Epithelial cell of proximal tubule (primary cell): ENCODE measurements around the gene PRKCE. TPM values are rescaled to one million over a fixed set of nuclear protein-coding genes. Genes with fewer than 3 reads are reported as not detected.
"Not testable (repeated sequence)": the region's sequence is repeated elsewhere in the genome, so short reads cannot be mapped to it uniquely, and the experiment has no call there.

Experiments used
- DNase-seq: peaks from one replicate; pipeline ENCODE4 v3.0.0-alpha.2; 2011; ENCODE audit warnings: low read depth
- H3K4me3 ChIP-seq: 2 replicates; pipeline ENCODE4 v1.5.1; 2011; ENCODE audit warnings: low read depth, mild to moderate bottlenecking, low read length
- total RNA-seq: library from RNA; depleted of rRNA; stranded (reverse); fragments of >200 nt; gene quantifications from 2 replicates; pipeline ENCODE4 v1.2.3, GENCODE V29; 2015
- TF ChIP-seq, protein P1 (sequence below): conservative IDR thresholded peaks from 2 replicates; pipeline ENCODE4 v1.5.1; 2012; ENCODE audit warnings: low read depth, mild to moderate bottlenecking, low read length

PRKCE gene
- total RNA-seq, 1 donor from 2014 or later, result 2.5 TPM

DNA sequence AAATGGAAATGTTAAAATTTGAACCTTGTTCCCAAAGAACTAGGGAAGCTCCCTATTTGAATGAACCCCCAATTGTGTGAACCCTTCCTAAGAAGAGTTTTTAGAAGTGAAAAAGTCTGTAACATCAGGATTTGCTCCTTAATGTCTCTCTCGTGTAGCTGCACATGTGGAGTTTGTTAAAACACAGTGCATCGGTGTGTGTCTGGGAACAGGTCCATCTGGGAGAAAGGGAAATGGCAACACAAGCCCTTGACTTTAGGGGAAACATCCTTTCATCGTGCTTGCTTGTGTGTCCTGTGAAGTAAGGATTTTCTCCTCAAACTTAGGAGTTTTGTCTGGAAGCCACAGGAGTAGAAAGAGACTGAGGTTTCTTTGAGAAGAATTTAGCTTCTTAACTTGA lies 203.9 kb downstream of the PRKCE start:
- DNase-seq, result no peak
- TF ChIP-seq, protein P1, sequence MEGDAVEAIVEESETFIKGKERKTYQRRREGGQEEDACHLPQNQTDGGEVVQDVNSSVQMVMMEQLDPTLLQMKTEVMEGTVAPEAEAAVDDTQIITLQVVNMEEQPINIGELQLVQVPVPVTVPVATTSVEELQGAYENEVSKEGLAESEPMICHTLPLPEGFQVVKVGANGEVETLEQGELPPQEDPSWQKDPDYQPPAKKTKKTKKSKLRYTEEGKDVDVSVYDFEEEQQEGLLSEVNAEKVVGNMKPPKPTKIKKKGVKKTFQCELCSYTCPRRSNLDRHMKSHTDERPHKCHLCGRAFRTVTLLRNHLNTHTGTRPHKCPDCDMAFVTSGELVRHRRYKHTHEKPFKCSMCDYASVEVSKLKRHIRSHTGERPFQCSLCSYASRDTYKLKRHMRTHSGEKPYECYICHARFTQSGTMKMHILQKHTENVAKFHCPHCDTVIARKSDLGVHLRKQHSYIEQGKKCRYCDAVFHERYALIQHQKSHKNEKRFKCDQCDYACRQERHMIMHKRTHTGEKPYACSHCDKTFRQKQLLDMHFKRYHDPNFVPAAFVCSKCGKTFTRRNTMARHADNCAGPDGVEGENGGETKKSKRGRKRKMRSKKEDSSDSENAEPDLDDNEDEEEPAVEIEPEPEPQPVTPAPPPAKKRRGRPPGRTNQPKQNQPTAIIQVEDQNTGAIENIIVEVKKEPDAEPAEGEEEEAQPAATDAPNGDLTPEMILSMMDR, result no peak
- no peak overlapping the region for H3K4me3 ChIP-seq

DNA sequence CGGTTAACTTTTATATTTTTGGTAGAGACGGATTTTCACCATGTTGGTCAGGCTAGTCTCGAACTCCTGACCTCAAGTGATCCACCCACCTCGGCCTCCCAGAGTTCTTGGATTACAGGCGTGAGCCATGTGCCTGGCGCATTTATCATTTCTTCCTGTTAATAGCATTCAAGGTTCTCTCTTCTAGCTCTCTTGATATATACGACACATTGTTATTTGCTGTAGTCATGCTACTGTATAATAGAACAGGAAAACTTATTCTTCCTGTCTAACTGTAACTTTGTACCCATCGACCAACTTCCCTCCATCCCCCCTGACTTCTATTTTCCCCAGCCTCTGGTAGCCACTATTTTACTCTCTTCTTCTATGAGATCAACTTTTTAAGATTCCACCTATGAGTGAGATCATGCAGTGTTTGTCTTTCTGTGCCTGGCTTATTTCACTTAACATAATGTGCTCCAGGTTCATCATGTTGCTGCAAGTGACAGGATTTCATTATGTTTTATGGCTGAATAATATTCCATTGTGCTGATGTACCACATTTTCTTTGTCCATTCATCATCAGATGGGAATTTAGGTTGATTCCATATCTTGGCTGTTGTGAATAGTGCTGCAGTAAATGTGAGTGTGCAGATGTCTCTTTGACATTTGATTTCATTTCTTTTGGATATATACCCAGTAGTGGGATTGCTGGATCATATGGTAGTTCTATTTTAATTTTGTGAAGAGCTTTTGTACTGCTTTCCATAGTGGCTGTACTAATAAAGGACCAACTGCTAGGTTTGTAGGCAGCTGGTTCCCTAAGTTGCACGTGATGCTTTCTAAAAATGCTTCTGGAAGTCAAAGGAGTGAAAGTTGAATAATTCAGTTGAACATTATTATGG lies 205.2 kb downstream of the PRKCE start:
- TF ChIP-seq, protein P1, result no peak
- no peak for DNase-seq

DNA sequence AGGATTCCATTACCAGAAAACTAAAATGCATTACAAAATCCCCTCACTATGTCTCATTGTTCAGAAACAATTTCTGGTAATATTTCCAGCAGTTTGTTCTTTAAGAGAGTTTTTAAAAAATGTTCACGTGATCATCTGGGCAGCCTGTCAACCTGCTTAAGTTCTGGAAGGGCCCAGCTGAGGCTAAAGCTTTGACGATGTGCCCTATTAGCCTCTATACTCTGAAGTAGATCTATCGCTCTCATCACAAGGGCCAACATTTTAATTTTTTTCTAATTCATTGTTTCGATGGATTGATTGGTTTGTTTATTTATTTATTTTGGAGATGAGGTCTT lies 205.8 kb downstream of the PRKCE start:
- DNase-seq, result no peak
- H3K4me3 ChIP-seq, result no peak overlapping the region
- TF ChIP-seq, protein P1, result no peak

More for the DNA sequence above, 205.2 kb downstream of the PRKCE start:
- no peak overlapping the region for H3K4me3 ChIP-seq

DNA sequence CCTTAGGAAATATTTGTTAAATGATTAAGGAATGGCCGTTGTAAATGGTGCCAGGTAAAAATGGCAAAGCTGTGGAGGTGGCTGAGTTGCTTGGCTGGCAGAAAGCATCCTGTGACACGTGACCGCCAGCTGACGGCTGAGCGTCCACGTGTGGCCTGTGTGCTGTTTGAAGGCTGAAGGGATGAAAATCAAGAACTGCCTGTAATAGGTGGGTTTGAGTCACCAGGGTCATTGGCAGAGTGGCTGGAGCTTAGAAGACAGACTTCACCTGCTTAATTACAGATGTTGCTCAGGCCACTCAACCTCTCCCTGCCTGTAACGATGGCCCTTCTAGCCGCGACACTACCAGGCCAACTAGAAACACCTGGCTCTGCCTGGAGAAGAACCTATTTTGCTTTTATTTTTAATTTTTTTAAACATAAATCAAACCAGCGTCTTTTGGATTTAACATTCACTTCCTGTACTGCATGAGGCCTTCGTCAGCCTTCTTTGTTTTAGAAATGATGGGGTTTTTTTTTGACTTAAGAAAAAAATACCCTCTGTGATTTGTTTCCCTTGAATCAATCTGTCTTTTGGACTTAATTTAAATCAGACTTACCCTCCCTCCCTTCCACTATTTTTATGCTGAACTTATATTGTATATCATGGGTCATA lies 206.5 kb downstream of the PRKCE start:
- TF ChIP-seq, protein P1, result no peak
- no peak for DNase-seq
- H3K4me3 ChIP-seq, result no peak overlapping the region

DNA sequence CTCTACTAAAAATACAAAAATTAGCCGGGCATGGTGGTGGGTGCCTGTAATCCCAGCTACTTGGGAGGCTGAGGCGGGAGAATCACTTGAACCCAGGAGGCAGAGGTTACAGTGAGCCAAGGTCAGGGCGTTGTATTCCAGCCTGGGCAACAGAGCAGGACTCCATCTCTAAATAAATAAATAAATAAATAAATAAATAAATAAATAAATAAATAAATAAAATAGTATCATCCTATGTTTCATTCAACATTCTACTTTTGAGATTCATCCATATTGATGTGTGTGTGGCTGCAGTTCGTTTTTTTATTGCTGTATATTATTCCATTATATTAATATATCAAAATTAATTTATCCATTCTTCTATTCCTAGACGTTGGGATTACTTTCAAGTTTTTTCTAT lies 207.4 kb downstream of the PRKCE start:
- not testable (repeated sequence) for DNase-seq, H3K4me3 ChIP-seq

DNA sequence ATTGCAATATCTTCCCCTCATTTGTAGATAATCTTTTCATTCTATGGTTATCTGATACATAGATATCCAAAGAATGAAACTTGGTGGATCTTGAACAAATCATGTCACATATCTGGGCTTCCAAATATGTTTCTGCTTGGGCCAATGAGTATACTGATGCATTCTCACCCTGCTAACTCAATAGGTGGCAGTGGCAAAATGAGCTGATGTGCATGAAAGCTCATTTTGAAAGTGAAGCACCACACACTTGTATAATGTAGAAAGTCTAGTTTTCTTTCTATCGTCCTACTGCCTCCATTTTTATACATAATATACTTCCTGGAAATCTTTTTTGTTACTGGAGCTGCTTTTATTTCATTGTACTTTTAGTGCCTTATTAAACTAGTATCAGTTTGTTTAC lies 208.2 kb downstream of the PRKCE start:
- TF ChIP-seq, protein P1, result no peak
- no peak for DNase-seq
- no peak overlapping the region for H3K4me3 ChIP-seq

DNA sequence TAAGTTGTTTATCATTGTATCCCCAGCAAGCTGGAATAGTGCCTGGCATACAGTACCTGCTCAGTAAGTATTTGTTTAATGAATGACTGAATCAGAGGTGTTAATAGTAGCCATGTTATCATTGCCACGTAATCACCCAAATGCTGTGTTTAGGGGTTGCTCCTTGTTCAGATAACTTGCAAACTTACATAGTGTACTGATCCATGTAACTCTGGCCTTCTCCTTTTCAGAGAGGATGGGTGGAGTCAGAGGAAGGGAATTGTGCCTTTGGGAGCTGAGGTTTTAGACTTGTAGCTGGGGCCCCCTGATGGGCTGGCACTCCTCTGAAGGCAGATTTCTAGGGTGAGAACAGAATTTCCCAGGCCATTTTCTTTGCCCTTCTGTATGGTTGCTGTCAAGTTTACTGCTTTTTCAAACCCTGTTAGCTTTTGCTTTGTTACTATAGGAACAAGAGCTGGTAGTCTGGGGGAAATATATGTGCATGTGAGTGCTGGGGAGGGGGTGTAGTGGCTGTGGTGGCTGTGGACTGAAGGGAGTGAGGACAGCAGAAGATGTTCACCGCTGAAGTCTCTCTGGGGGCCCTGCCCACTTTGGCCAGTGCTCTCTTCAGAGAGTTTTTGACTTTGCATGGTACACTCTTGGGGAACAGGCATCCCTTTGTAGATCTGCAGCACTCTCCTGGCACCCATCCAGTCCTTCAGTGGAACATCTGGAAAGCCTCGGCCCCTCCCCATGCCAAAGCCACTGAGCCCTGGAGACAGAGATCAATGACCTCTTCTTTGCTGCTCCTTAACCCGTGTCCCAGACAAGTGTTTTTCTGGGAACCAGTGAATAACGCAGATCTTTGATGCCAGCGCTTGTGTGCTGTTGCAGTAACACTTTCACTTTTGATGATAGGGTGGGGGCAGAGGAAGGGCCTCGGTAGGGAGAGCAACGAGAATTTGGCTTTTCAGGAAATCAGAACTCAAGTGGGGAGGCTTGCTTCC lies 209.0 kb downstream of the PRKCE start:
- H3K4me3 ChIP-seq, result peak overlapping the region; percentile 39
- TF ChIP-seq, protein P1, result peak; percentile 11
- no peak for DNase-seq
